ENCODE measurements around the gene AP1B1.

GRCh38 chr22:29348041-29348440 lies 40.3 kb downstream of the AP1B1 start:
- TF ChIP-seq CTCF (IDR thresholded peaks at IDR 0.05) (no peak), EZH2 (IDR thresholded peaks at IDR 0.05; ENCODE audit: borderline replicate concordance, insufficient read depth, low read depth, low read length, poor library complexity, severe bottlenecking) (no peak)

Measured in B cell (primary cell).